Cardiac muscle cell (in vitro differentiated cells and primary cell): ENCODE results near the gene VCAN. TPM values are rescaled to one million over a fixed set of nuclear protein-coding genes. Genes with fewer than 3 reads are reported as not detected.

ENCODE experiments used
- DNase-seq, 2 donors: peaks; one replicate each; pipeline versions ENCODE4 v3.0.0 to v3.0.0-alpha.2; 2010 to 2017; ENCODE audit warnings: low read depth in 1 of 2, low spot score in 1 of 2
- H3K27ac ChIP-seq: fragments of 200-600 bp; sonication (generic); 2 replicates; pipeline ENCODE4 v1.5.1; 2016
- H3K27me3 ChIP-seq: fragments of 200-600 bp; sonication (generic); 2 replicates; pipeline ENCODE4 v1.6.0; 2016; ENCODE audit warnings: control low read depth
- H3K36me3 ChIP-seq: fragments of 200-600 bp; sonication (generic); 2 replicates; pipeline ENCODE4 v1.5.1; 2016; ENCODE audit warnings: control low read depth
- H3K4me1 ChIP-seq: fragments of 200-600 bp; sonication (generic); 2 replicates; pipeline ENCODE4 v1.8.1; 2017; ENCODE audit warnings: low read depth, mild to moderate bottlenecking, mixed run types
- H3K4me3 ChIP-seq: fragments of 200-600 bp; sonication (generic); 2 replicates; pipeline ENCODE4 v1.5.1; 2016; ENCODE audit warnings: mild to moderate bottlenecking
- H3K9me3 ChIP-seq: fragments of 200-600 bp; sonication (generic); 2 replicates; pipeline ENCODE4 v1.5.1; 2017; ENCODE audit warnings: low read depth, mild to moderate bottlenecking, control low read depth
- CTCF ChIP-seq: IDR thresholded peaks from 2 replicates; pipeline ENCODE4 v1.5.1; 2012; ENCODE audit warnings: low read depth, mild to moderate bottlenecking, low read length
- polyA plus RNA-seq: library from polyadenylated mRNA; unstranded; fragments of >200 nt; fragmentation: Nextera tagmentation; extraction: Ambion mirVana; gene quantifications from 2 replicates; pipeline ENCODE4 v1.2.1, GENCODE V29; 2016
- total RNA-seq: library from RNA; depleted of rRNA; stranded (reverse); fragments of >200 nt; gene quantifications from 2 replicates; pipeline ENCODE4 v1.2.3, GENCODE V29; 2016

Gene VCAN
- total and polyA plus RNA-seq, 2 experiments from 2014 or later: 184 to 618 TPM

- H3K27ac ChIP-seq: no peak overlapping the region
- peaks cover 37% of the 10 kb centered on the region for H3K4me1 ChIP-seq
- no peak for TF ChIP-seq CTCF
- H3K9me3 ChIP-seq: no peaks in the 10 kb centered on the region
- H3K36me3 ChIP-seq: no peaks in the 10 kb centered on the region
- no peaks in the 10 kb centered on the region for H3K27me3 ChIP-seq
- peak in 1 of 2 donors; percentile 40 for DNase-seq
- H3K4me3 ChIP-seq: no peak overlapping the region
Observed at GRCh38 chr5:83450183-83450966, 21.2 kb upstream of the VCAN start.

- no peaks in the 10 kb centered on the region for H3K9me3 ChIP-seq
- no peaks in the 10 kb centered on the region for H3K36me3 ChIP-seq
- H3K27ac ChIP-seq: no peak overlapping the region
- no peaks in the 10 kb centered on the region for H3K27me3 ChIP-seq
- DNase-seq: peak in 1 of 2 donors; percentile 27
- peaks cover 32% of the 10 kb centered on the region for H3K4me1 ChIP-seq
- no peak for TF ChIP-seq CTCF
- no peak overlapping the region for H3K4me3 ChIP-seq
Observed at GRCh38 chr5:83450967-83451248, 20.6 kb upstream of the VCAN start.

- no peak for TF ChIP-seq CTCF
- H3K4me3 ChIP-seq: no peak overlapping the region
- no peaks in the 10 kb centered on the region for H3K36me3 ChIP-seq
- peaks cover 23% of the 10 kb centered on the region for H3K4me1 ChIP-seq
- H3K9me3 ChIP-seq: no peaks in the 10 kb centered on the region
- no peaks in the 10 kb centered on the region for H3K27me3 ChIP-seq
- DNase-seq: no peak
- no peak overlapping the region for H3K27ac ChIP-seq
Observed at GRCh38 chr5:83451955-83452354, 19.6 kb upstream of the VCAN start.

GRCh38 chr5:83453937-83454336 is 17.6 kb upstream of the VCAN start:
- Histone ChIP-seq H3K9me3 (no peaks in the 10 kb centered on the region), H3K4me1 (peaks cover 12% of the 10 kb centered on the region), H3K27ac (no peak overlapping the region), H3K4me3 (no peak overlapping the region), H3K27me3 (no peaks in the 10 kb centered on the region), H3K36me3 (no peaks in the 10 kb centered on the region)
- TF ChIP-seq CTCF: no peak
- no peak for DNase-seq

- H3K27me3 ChIP-seq: no peaks in the 10 kb centered on the region
- H3K9me3 ChIP-seq: no peaks in the 10 kb centered on the region
- no peak for DNase-seq
- H3K4me3 ChIP-seq: no peak overlapping the region
- no peaks in the 10 kb centered on the region for H3K4me1 ChIP-seq
- TF ChIP-seq CTCF: no peak
- no peak overlapping the region for H3K27ac ChIP-seq
- H3K36me3 ChIP-seq: no peaks in the 10 kb centered on the region
Observed at GRCh38 chr5:83464261-83464660, 7.3 kb upstream of the VCAN start.
